ENCODE measurements around the gene IGF2R.

The IGF2R gene

DNA sequence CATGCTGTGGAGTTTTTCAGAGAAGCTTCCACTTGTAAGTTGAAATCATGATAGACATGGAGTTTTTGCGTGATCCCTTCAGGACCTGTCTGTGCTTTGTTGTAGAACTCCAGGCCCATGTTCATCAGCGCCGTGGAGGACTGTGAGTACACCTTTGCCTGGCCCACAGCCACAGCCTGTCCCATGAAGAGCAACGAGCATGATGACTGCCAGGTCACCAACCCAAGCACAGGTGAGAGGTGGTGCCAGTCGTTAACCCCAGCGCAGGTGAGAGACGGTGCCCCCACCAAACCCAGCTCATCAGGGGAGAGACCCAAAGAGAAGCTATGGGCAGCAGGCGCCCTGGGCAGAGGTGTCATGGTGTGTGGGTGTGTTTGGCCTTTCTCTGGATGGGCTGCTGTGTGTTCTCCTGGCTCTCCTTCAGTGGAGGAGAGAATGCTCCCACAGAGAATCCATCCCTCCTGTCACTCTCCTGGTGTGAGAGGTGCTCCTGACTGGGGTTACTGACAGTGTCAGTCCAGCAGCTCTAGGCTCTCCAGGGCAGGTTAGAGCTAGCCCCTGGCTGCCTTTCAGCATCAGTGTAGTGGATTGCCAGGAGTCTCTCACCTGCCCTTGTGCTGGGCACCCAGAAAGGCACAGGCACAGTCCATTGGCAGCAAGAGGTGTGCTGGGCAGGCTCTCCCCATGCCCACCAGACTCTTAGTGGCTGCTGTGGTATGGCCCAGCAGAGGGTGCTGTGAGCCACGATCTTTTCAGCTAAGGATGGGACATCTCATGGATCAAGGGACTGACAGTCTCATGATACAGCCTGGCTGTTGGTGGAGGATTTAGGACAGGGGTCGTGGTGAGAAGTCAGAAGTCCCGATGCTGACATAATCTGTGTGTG is 103.2 kb downstream of the IGF2R start:
- Mint-ChIP-seq H3K4me3 (no peak overlapping the region), H3K27ac (no peak overlapping the region)
- no peak for DNase-seq (ENCODE audit: low spot score)

GRCh38 chr6:160073272-160073671 is 104.4 kb downstream of the IGF2R start:
- no peaks in the 10 kb centered on the region for H3K27me3 Mint-ChIP-seq (ENCODE audit: low read depth)
- H3K27ac Mint-ChIP-seq, result no peak overlapping the region
- peaks cover 80% of the 10 kb centered on the region for H3K36me3 Mint-ChIP-seq (ENCODE audit: low read depth)
- H3K4me1 Mint-ChIP-seq (ENCODE audit: low read depth), result peaks cover 25% of the 10 kb centered on the region
- no peak for DNase-seq (ENCODE audit: low spot score)
- no peak overlapping the region for H3K4me3 Mint-ChIP-seq
- H3K9me3 Mint-ChIP-seq, result no peaks in the 10 kb centered on the region

More for the DNA sequence above, 103.2 kb downstream of the IGF2R start:
- Mint-ChIP-seq H3K27me3 (ENCODE audit: low read depth) (no peaks in the 10 kb centered on the region), H3K36me3 (ENCODE audit: low read depth) (peaks cover 85% of the 10 kb centered on the region), H3K9me3 (no peaks in the 10 kb centered on the region), H3K4me1 (ENCODE audit: low read depth) (peaks cover 31% of the 10 kb centered on the region)

- no peak overlapping the region for H3K27ac Mint-ChIP-seq
- H3K36me3 Mint-ChIP-seq (ENCODE audit: low read depth), result peaks cover 65% of the 10 kb centered on the region
- DNase-seq (ENCODE audit: low spot score), result no peak
- H3K9me3 Mint-ChIP-seq, result no peaks in the 10 kb centered on the region
- no peak overlapping the region for H3K4me3 Mint-ChIP-seq
- H3K27me3 Mint-ChIP-seq (ENCODE audit: low read depth), result no peaks in the 10 kb centered on the region
- H3K4me1 Mint-ChIP-seq (ENCODE audit: low read depth), result no peaks in the 10 kb centered on the region
These were observed 107.1 kb downstream of the IGF2R start for GRCh38 chr6:160076009-160076408.

- Mint-ChIP-seq H3K9me3 (no peaks in the 10 kb centered on the region), H3K4me1 (ENCODE audit: low read depth) (no peaks in the 10 kb centered on the region), H3K27me3 (ENCODE audit: low read depth) (no peaks in the 10 kb centered on the region), H3K36me3 (ENCODE audit: low read depth) (peaks cover 66% of the 10 kb centered on the region), H3K27ac (no peak overlapping the region), H3K4me3 (no peak overlapping the region)
- DNase-seq (ENCODE audit: low spot score), result no peak
These were observed 108.1 kb downstream of the IGF2R start for GRCh38 chr6:160077024-160077423.

- no peak overlapping the region for H3K27ac Mint-ChIP-seq
- H3K27me3 Mint-ChIP-seq (ENCODE audit: low read depth), result no peaks in the 10 kb centered on the region
- no peak overlapping the region for H3K4me3 Mint-ChIP-seq
- H3K4me1 Mint-ChIP-seq (ENCODE audit: low read depth), result no peaks in the 10 kb centered on the region
- no peak for DNase-seq (ENCODE audit: low spot score)
- H3K36me3 Mint-ChIP-seq (ENCODE audit: low read depth), result peaks cover 63% of the 10 kb centered on the region
- no peaks in the 10 kb centered on the region for H3K9me3 Mint-ChIP-seq
These were observed 108.6 kb downstream of the IGF2R start for GRCh38 chr6:160077526-160077925.

GRCh38 chr6:160078883-160079685 is 110.2 kb downstream of the IGF2R start:
- Mint-ChIP-seq H3K27ac (no peak overlapping the region), H3K36me3 (ENCODE audit: low read depth) (peaks cover 58% of the 10 kb centered on the region), H3K9me3 (no peaks in the 10 kb centered on the region), H3K4me3 (no peak overlapping the region), H3K4me1 (ENCODE audit: low read depth) (no peaks in the 10 kb centered on the region), H3K27me3 (ENCODE audit: low read depth) (no peaks in the 10 kb centered on the region)
- DNase-seq (ENCODE audit: low spot score), result no peak

DNA sequence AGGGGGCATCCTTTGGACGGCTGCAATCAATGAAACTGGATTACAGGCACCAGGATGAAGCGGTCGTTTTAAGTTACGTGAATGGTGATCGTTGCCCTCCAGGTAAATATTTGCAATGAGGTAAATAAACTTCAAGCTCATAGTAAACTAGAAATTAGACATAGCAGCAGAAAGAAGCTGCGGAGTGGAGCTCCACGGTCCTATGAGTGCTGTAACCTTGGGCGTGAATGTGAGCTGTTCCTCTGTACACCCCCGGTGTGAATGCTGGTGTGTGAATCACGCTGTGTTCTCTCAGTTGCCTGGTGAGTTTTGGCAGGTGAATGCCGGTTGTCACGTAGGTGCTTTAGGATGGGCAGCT is 110.8 kb downstream of the IGF2R start:
- no peaks in the 10 kb centered on the region for H3K9me3 Mint-ChIP-seq
- no peak overlapping the region for H3K27ac Mint-ChIP-seq
- H3K27me3 Mint-ChIP-seq (ENCODE audit: low read depth), result no peaks in the 10 kb centered on the region
- DNase-seq (ENCODE audit: low spot score), result no peak
- H3K4me3 Mint-ChIP-seq, result no peak overlapping the region
- peaks cover 58% of the 10 kb centered on the region for H3K36me3 Mint-ChIP-seq (ENCODE audit: low read depth)
- H3K4me1 Mint-ChIP-seq (ENCODE audit: low read depth), result no peaks in the 10 kb centered on the region

DNA sequence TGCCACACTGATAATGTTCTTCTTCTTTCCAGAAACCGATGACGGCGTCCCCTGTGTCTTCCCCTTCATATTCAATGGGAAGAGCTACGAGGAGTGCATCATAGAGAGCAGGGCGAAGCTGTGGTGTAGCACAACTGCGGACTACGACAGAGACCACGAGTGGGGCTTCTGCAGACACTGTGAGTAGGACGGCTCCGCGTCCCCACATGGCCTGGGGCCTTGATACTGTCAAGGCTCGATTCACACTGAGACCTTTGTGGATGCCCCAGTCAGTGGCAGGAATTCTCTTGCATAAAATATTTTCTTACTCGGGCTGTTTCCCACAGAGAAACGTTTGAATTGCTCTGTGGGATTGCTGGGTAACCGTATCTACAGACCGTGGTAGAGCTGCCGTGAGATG is 111.2 kb downstream of the IGF2R start:
- H3K4me3 Mint-ChIP-seq, result no peak overlapping the region
- no peaks in the 10 kb centered on the region for H3K9me3 Mint-ChIP-seq
- no peaks in the 10 kb centered on the region for H3K27me3 Mint-ChIP-seq (ENCODE audit: low read depth)
- peaks cover 2% of the 10 kb centered on the region for H3K4me1 Mint-ChIP-seq (ENCODE audit: low read depth)
- no peak for DNase-seq (ENCODE audit: low spot score)
- H3K27ac Mint-ChIP-seq, result no peak overlapping the region
- H3K36me3 Mint-ChIP-seq (ENCODE audit: low read depth), result peaks cover 59% of the 10 kb centered on the region

GRCh38 chr6:160081398-160081797 is 112.5 kb downstream of the IGF2R start:
- no peaks in the 10 kb centered on the region for H3K9me3 Mint-ChIP-seq
- DNase-seq (ENCODE audit: low spot score), result no peak
- no peaks in the 10 kb centered on the region for H3K27me3 Mint-ChIP-seq (ENCODE audit: low read depth)
- H3K4me1 Mint-ChIP-seq (ENCODE audit: low read depth), result peaks cover 10% of the 10 kb centered on the region
- no peak overlapping the region for H3K27ac Mint-ChIP-seq
- no peak overlapping the region for H3K4me3 Mint-ChIP-seq
- peaks cover 66% of the 10 kb centered on the region for H3K36me3 Mint-ChIP-seq (ENCODE audit: low read depth)

DNA sequence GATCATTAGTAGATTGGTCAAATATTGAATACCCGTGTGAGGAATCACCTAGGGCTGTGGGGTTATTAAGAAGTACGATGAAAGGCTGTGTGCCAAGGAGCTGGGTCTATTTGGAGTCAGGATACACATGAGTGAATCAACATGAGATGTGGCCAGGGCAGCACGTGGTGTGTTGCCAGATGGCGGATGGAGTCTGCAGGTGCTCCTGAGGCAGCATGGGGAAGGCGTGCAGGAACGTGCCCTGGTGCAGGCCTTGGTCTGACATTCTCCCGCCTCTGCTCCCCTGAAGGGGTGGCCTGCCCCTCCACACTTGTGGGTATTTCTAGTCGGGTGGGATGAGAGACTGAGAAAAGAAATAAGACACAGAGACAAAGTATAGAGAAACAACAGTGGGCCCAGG is 113.7 kb downstream of the IGF2R start:
- H3K36me3 Mint-ChIP-seq (ENCODE audit: low read depth), result peaks cover 58% of the 10 kb centered on the region
- H3K4me1 Mint-ChIP-seq (ENCODE audit: low read depth), result peaks cover 10% of the 10 kb centered on the region
- H3K27me3 Mint-ChIP-seq (ENCODE audit: low read depth), result no peaks in the 10 kb centered on the region
- DNase-seq (ENCODE audit: low spot score), result no peak
- H3K4me3 Mint-ChIP-seq, result no peak overlapping the region
- no peaks in the 10 kb centered on the region for H3K9me3 Mint-ChIP-seq
- no peak overlapping the region for H3K27ac Mint-ChIP-seq

- H3K36me3 Mint-ChIP-seq (ENCODE audit: low read depth), result peaks cover 68% of the 10 kb centered on the region
- peak overlapping the region; percentile 42 for H3K27ac Mint-ChIP-seq
- H3K27me3 Mint-ChIP-seq (ENCODE audit: low read depth), result no peaks in the 10 kb centered on the region
- DNase-seq (ENCODE audit: low spot score), result no peak
- no peak overlapping the region for H3K4me3 Mint-ChIP-seq
- no peaks in the 10 kb centered on the region for H3K9me3 Mint-ChIP-seq
- peaks cover 10% of the 10 kb centered on the region for H3K4me1 Mint-ChIP-seq (ENCODE audit: low read depth)
These were observed 115.4 kb downstream of the IGF2R start for GRCh38 chr6:160084198-160084776.

DNA sequence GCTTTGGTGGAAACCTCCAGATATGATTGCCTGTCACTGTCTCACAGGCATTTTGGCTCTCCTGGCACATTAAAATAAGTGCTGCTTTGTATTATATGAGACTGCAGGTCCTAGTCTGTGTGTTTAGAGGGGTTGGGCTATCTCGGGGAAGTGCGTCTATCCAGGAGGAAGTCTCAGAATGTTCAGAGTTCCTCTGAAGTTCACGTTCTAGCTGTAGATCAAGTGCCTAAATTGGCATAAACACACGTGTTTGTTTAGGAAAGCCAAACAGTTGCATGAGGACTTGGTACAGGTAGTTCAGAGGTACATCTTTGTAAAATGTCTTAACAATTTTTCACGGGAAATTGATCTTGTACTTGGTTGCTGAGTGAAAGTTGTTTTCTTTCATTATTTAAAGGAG is 116.3 kb downstream of the IGF2R start:
- DNase-seq (ENCODE audit: low spot score), result no peak
- Mint-ChIP-seq H3K27ac (no peak overlapping the region), H3K4me3 (no peak overlapping the region), H3K36me3 (ENCODE audit: low read depth) (peaks cover 70% of the 10 kb centered on the region), H3K9me3 (no peaks in the 10 kb centered on the region), H3K27me3 (ENCODE audit: low read depth) (no peaks in the 10 kb centered on the region), H3K4me1 (ENCODE audit: low read depth) (peaks cover 10% of the 10 kb centered on the region)

GRCh38 chr6:160085713-160086505 is 117.0 kb downstream of the IGF2R start:
- H3K9me3 Mint-ChIP-seq, result no peaks in the 10 kb centered on the region
- no peak overlapping the region for H3K4me3 Mint-ChIP-seq
- no peak for DNase-seq (ENCODE audit: low spot score)
- H3K4me1 Mint-ChIP-seq (ENCODE audit: low read depth), result peaks cover 10% of the 10 kb centered on the region
- H3K27ac Mint-ChIP-seq, result no peak overlapping the region
- peaks cover 67% of the 10 kb centered on the region for H3K36me3 Mint-ChIP-seq (ENCODE audit: low read depth)
- no peaks in the 10 kb centered on the region for H3K27me3 Mint-ChIP-seq (ENCODE audit: low read depth)

Data from T-helper 2 cell treated with Interferon-gamma antibody and Interleukin-4, amounts not matched to agents 5 μg/mL and 100 μg/mL, for 36 hours (primary cell).